PFSK-1 (cell line): ENCODE data around the gene XAB2.

Source experiments
- FOXP2 ChIP-seq: optimal IDR thresholded peaks from 2 replicates; pipeline ENCODE3; 2011; ENCODE audit warnings: borderline replicate concordance, control low read depth, inconsistent platforms; ENCODE audit not compliant: insufficient read depth; ENCODE audit errors: extremely low read length, extremely low read depth
- POLR2AphosphoS5 ChIP-seq: IDR thresholded peaks from 2 replicates; pipeline ENCODE4 v1.6.1; 2012; ENCODE audit warnings: low read depth, mild to moderate bottlenecking, control low read depth, low read length, moderate library complexity
- SIN3A ChIP-seq: IDR thresholded peaks from 2 replicates; pipeline ENCODE4 v1.6.1; 2012; ENCODE audit warnings: mild to moderate bottlenecking, low read length, moderate library complexity, borderline replicate concordance; ENCODE audit not compliant: insufficient read depth
- TAF1 ChIP-seq: IDR thresholded peaks from 2 replicates; pipeline ENCODE4 v1.6.1; 2012; ENCODE audit warnings: low read length, control low read depth, borderline replicate concordance; ENCODE audit not compliant: insufficient read depth
- TF ChIP-seq, protein P1 (sequence below), 2 experiments: IDR thresholded peaks; 2 replicates each; pipeline versions ENCODE4 v1.6.1 to v1.8.0; 2011 to 2012; ENCODE audit warnings: low read depth in 2 of 2, low read length in 2 of 2, control low read depth in 1 of 2, inconsistent platforms in 1 of 2, mild to moderate bottlenecking in 1 of 2, moderate library complexity in 1 of 2; ENCODE audit not compliant: insufficient read depth in 1 of 2

The XAB2 gene

GRCh38 chr19:7668842-7669241, 39.5 kb upstream of the XAB2 start, which contains the start of gene RETN:
Gene RETN (plus strand): TSS chr19:7669049. CDS start chr19:7669327, 278 bp downstream.
- no peak for TF ChIP-seq POLR2AphosphoS5
- TF ChIP-seq, protein P1, sequence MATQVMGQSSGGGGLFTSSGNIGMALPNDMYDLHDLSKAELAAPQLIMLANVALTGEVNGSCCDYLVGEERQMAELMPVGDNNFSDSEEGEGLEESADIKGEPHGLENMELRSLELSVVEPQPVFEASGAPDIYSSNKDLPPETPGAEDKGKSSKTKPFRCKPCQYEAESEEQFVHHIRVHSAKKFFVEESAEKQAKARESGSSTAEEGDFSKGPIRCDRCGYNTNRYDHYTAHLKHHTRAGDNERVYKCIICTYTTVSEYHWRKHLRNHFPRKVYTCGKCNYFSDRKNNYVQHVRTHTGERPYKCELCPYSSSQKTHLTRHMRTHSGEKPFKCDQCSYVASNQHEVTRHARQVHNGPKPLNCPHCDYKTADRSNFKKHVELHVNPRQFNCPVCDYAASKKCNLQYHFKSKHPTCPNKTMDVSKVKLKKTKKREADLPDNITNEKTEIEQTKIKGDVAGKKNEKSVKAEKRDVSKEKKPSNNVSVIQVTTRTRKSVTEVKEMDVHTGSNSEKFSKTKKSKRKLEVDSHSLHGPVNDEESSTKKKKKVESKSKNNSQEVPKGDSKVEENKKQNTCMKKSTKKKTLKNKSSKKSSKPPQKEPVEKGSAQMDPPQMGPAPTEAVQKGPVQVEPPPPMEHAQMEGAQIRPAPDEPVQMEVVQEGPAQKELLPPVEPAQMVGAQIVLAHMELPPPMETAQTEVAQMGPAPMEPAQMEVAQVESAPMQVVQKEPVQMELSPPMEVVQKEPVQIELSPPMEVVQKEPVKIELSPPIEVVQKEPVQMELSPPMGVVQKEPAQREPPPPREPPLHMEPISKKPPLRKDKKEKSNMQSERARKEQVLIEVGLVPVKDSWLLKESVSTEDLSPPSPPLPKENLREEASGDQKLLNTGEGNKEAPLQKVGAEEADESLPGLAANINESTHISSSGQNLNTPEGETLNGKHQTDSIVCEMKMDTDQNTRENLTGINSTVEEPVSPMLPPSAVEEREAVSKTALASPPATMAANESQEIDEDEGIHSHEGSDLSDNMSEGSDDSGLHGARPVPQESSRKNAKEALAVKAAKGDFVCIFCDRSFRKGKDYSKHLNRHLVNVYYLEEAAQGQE (IDR thresholded peaks at IDR 0.05; ENCODE audit: insufficient read depth in 1 of 2, low read depth in 2 of 2, low read length in 2 of 2) = no peak
- no peak for TF ChIP-seq FOXP2
- TF ChIP-seq SIN3A = no peak
- no peak for TF ChIP-seq TAF1

DNA sequence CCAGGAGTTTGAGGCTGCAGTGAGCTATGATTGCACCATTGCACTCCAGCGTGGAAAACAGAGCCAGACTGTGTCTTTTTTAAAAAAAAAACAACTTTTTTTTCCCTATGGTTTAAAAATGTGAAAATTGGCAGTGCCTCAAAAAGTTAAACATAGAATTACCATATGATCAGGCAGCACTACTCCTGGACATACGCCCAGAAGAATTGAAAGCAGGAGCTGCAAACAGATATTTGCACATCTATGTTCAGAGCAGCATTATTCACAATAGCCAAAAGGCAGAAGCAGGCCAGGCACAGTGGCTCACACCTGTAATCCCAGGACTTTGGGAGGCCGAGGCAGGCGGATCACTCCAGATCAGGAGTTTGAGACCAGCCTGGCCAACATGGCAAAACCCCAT, 35.7 kb upstream of the XAB2 start:
- TF ChIP-seq TAF1 = no peak
- no peak for TF ChIP-seq POLR2AphosphoS5
- TF ChIP-seq SIN3A = no peak
- TF ChIP-seq, protein P1 (IDR thresholded peaks at IDR 0.05; ENCODE audit: insufficient read depth in 1 of 2, low read depth in 2 of 2, low read length in 2 of 2) = no peak
- TF ChIP-seq FOXP2 = no peak

DNA sequence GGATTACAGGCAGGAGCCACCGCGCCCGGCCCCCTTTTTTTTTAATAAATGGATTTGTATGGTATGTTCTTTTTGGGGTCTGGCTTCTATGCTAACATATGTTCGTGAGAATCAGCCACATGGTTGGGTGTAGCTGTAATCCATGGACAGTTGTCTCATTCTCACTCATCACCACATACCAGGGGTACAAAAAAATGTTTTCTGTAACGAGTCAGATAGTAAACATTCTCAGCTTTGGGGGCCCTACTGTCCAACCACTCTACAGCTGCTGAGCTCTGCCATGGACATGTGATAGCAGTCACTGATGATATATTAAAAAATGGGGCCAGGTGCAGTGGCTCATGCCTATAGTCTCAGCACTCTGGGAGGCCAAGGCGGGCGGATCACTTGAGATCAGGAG, 34.4 kb upstream of the XAB2 start:
- TF ChIP-seq, protein P1 (IDR thresholded peaks at IDR 0.05; ENCODE audit: insufficient read depth in 1 of 2, low read depth in 2 of 2, low read length in 2 of 2) = no peak

DNA sequence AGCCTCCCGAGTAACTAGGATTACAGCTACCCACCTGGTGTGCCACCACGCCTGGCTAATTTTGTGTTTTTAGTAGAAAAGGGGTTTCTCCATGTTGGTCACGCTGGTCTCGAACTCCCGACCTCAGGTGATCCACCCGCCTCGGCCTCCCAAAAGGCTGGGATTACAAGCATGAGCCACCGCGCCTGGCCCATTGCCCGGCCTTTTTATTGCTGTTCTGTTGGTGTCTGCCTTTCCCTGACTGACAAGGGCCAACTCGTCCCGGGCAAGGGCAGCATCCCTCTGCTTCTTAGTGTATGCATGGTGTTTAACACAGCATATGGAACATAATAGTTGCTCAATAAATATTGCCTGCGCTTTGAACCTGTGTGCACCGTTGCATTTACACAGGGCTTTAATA, 33.3 kb upstream of the XAB2 start:
- TF ChIP-seq POLR2AphosphoS5 (no peak), SIN3A (no peak), FOXP2 (no peak), TAF1 (no peak)
- TF ChIP-seq, protein P1 (IDR thresholded peaks at IDR 0.05; ENCODE audit: insufficient read depth in 1 of 2, low read depth in 2 of 2, low read length in 2 of 2) = no peak

DNA sequence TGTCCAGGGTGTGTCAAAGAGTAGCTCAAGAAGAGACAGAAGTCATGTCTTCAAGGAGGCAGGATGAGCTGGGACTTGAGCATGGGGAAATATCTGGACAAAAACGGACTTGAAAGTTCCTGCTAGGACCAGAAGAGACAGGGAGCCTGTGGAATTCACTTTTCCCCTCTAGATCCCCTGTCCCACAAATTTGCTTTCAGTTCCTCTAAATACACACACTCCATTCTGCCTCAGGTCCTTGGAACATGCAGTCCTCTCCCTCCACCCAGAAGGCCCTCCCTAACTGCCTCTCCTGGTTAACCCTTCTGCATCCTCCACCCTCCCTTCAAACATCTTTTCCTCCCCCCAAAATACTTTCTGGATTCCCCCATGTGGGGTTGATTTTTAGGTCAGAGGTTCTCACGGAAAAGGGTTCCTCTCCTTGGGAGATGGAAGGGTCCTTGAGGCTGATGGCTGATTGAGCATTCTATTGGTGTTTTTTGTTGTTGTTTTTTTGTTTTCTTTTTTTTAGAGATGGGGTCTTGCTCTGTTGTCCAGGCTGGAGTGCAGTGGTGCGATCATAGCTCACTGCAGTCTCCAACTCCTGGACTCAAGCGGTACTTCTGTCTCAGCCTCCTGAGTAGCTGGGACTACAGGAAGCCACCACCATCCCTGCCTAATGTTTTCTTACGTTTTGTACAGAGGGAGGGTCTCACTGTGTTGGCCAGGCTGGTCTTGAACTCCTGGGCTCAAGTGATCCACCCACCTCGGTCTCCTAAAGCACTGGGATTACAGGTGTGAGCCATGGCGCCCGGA, 32.6 kb upstream of the XAB2 start:
- TF ChIP-seq SIN3A (no peak), FOXP2 (no peak), POLR2AphosphoS5 (no peak), TAF1 (no peak)
- TF ChIP-seq, protein P1 (IDR thresholded peaks at IDR 0.05; ENCODE audit: insufficient read depth in 1 of 2, low read depth in 2 of 2, low read length in 2 of 2) = no peak
